GM23338 (cell line): ENCODE measurements around the gene SND1. TPM values are rescaled to one million over a fixed set of nuclear protein-coding genes. Genes with fewer than 3 reads are reported as not detected.
A peak's percentile ranks its signal among the peaks of the same experiment; 100 is the strongest.

ENCODE experiments used
- ATAC-seq: fragments of 200-7000 bp; cut with Tn5 transposase; 3 replicates; pipeline ENCODE4 v1.9.1; 2020
- DNase-seq: peaks from one replicate; pipeline ENCODE4 v3.0.0-alpha.2; 2015; ENCODE audit warnings: low spot score
- H2AFZ ChIP-seq: fragments of 200-600 bp; sonication (generic); 2 replicates; pipeline ENCODE4 v1.8.0; 2016; ENCODE audit warnings: antibody characterized with exemption, mild to moderate bottlenecking, moderate library complexity
- H3F3A ChIP-seq: fragments of 200-600 bp; sonication (generic); replicated peaks from 2 replicates; pipeline ENCODE4 v1.8.0; 2017; ENCODE audit warnings: antibody characterized with exemption, mixed run types, low read depth
- H3K27ac ChIP-seq: fragments of 200-600 bp; sonication (generic); 2 replicates; pipeline ENCODE4 v1.6.1; 2016; ENCODE audit warnings: low read depth
- H3K27me3 ChIP-seq: fragments of 200-600 bp; sonication (generic); 2 replicates; pipeline ENCODE4 v1.8.0; 2016; ENCODE audit warnings: mild to moderate bottlenecking, mixed run types, moderate library complexity; ENCODE audit not compliant: insufficient read depth
- H3K36me3 ChIP-seq: fragments of 200-600 bp; sonication (generic); 2 replicates; pipeline ENCODE4 v1.8.0; 2016; ENCODE audit warnings: mild to moderate bottlenecking; ENCODE audit not compliant: insufficient read depth
- H3K4me1 ChIP-seq: fragments of 200-600 bp; sonication (generic); 2 replicates; pipeline ENCODE4 v1.8.0; 2016; ENCODE audit warnings: mild to moderate bottlenecking, moderate library complexity; ENCODE audit not compliant: insufficient read depth
- H3K4me2 ChIP-seq: fragments of 200-600 bp; sonication (generic); 2 replicates; pipeline ENCODE4 v1.7.1; 2017; ENCODE audit warnings: mixed run types
- H3K4me3 ChIP-seq: fragments of 200-600 bp; sonication (generic); 2 replicates; pipeline ENCODE4 v1.6.1; 2016; ENCODE audit warnings: mixed run types
- H3K79me2 ChIP-seq: fragments of 200-600 bp; sonication (generic); replicated peaks from 2 replicates; pipeline ENCODE4 v1.8.0; 2017; ENCODE audit warnings: mild to moderate bottlenecking; ENCODE audit not compliant: insufficient read depth
- H3K9me2 ChIP-seq: fragments of 200-600 bp; sonication (generic); 2 replicates; pipeline ENCODE4 v1.8.0; 2017; ENCODE audit not compliant: insufficient read depth
- H4K20me1 ChIP-seq: fragments of 200-600 bp; sonication (generic); replicated peaks from 2 replicates; pipeline ENCODE4 v1.8.0; 2017; ENCODE audit warnings: mild to moderate bottlenecking; ENCODE audit not compliant: insufficient read depth
- H3K27ac Mint-ChIP-seq: 2 replicates; pipeline ENCODE4 v1.8.0; 2020; ENCODE audit warnings: inconsistent platforms, mild to moderate bottlenecking, moderate library complexity, mixed read lengths
- H3K27me3 Mint-ChIP-seq: 3 replicates; pipeline ENCODE4 v1.8.0; 2022; ENCODE audit warnings: low read depth, mild to moderate bottlenecking, moderate library complexity, mixed read lengths, inconsistent platforms; ENCODE audit not compliant: insufficient read depth, poor library complexity
- H3K36me3 Mint-ChIP-seq: 3 replicates; pipeline ENCODE4 v1.8.0; 2021; ENCODE audit warnings: low read depth, mild to moderate bottlenecking, inconsistent platforms, moderate library complexity, mixed read lengths
- H3K4me1 Mint-ChIP-seq: 3 replicates; pipeline ENCODE4 v1.8.0; 2020; ENCODE audit warnings: mild to moderate bottlenecking, inconsistent platforms, mixed read lengths
- H3K4me3 Mint-ChIP-seq: 3 replicates; pipeline ENCODE4 v1.8.0; 2021; ENCODE audit warnings: moderate library complexity, mild to moderate bottlenecking, inconsistent platforms, mixed read lengths
- H3K9me3 Mint-ChIP-seq: 3 replicates; pipeline ENCODE4 v1.8.0; 2020; ENCODE audit warnings: moderate library complexity, mild to moderate bottlenecking, inconsistent platforms, mixed read lengths
- CREB1 ChIP-seq: fragments of 250-450 bp; sonication (Bioruptor Pico); IDR thresholded peaks from 2 replicates; pipeline ENCODE4 v1.5.0; 2020; ENCODE audit warnings: low read depth, mild to moderate bottlenecking, moderate library complexity
- EZH2 ChIP-seq: fragments of 200-600 bp; sonication (generic); IDR thresholded peaks from one replicate; pipeline ENCODE4 v1.8.0; 2017; ENCODE audit warnings: antibody characterized with exemption, mild to moderate bottlenecking, low read depth; ENCODE audit not compliant: unreplicated experiment
- EZH2phosphoT487 ChIP-seq: fragments of 200-600 bp; sonication (generic); IDR thresholded peaks from one replicate; pipeline ENCODE4 v1.8.1; 2018; ENCODE audit warnings: antibody characterized with exemption; ENCODE audit not compliant: unreplicated experiment
- JUNB ChIP-seq: IDR thresholded peaks from one replicate; pipeline ENCODE4 v1.6.1; 2016; ENCODE audit warnings: antibody characterized with exemption; ENCODE audit not compliant: unreplicated experiment
- NANOG ChIP-seq: IDR thresholded peaks from 2 replicates; pipeline ENCODE4 v1.6.1; 2016; ENCODE audit warnings: antibody characterized with exemption, borderline replicate concordance
- POLR2AphosphoS5 ChIP-seq: IDR thresholded peaks from 2 replicates; pipeline ENCODE4 v1.6.1; 2016; ENCODE audit warnings: antibody characterized with exemption, low read depth
- STAT1 ChIP-seq: IDR thresholded peaks from one replicate; pipeline ENCODE4 v1.6.1; 2016; ENCODE audit warnings: antibody characterized with exemption; ENCODE audit not compliant: unreplicated experiment
- ZNF114 ChIP-seq: fragments of 250-450 bp; sonication (Bioruptor Pico); IDR thresholded peaks from 2 replicates; pipeline ENCODE4 v1.5.0; 2020; ENCODE audit warnings: mild to moderate bottlenecking, moderate library complexity
- ZNF331 ChIP-seq: fragments of 250-450 bp; sonication (Bioruptor Pico); IDR thresholded peaks from 2 replicates; pipeline ENCODE4 v1.5.0; 2020; ENCODE audit warnings: low read depth, mild to moderate bottlenecking, moderate library complexity
- polyA plus RNA-seq: library from polyadenylated mRNA; unstranded; fragments of >200 nt; fragmentation: Nextera tagmentation; extraction: Ambion mirVana; gene quantifications from 2 replicates; pipeline ENCODE4 v1.2.1, GENCODE V29; 2016
- total RNA-seq: library from RNA; depleted of rRNA; stranded (reverse); fragments of >200 nt; shearing (Covaris generic); gene quantifications from 2 replicates; pipeline ENCODE4 v1.2.3, GENCODE V29; 2014
- TF ChIP-seq, protein P1 (sequence below): IDR thresholded peaks from 2 replicates; pipeline ENCODE4 v1.6.1; 2016; ENCODE audit warnings: antibody characterized with exemption
- TF ChIP-seq, protein P2 (sequence below), 2 experiments: fragments of 200-600 bp in 1 of 2; sonication (generic) in 1 of 2; conservative IDR thresholded peaks; 2 replicates each; pipeline versions ENCODE4 v1.5.1 to v1.6.1; 2016 to 2017; ENCODE audit warnings: antibody characterized with exemption in 2 of 2, low read depth in 2 of 2, mild to moderate bottlenecking in 2 of 2, moderate library complexity in 1 of 2
- TF ChIP-seq, protein P3 (sequence below): IDR thresholded peaks from one replicate; pipeline ENCODE4 v1.6.1; 2018; ENCODE audit warnings: antibody characterized with exemption; ENCODE audit not compliant: unreplicated experiment
- TF ChIP-seq, protein P4 (sequence below): fragments of 250-450 bp; sonication (Bioruptor Pico); IDR thresholded peaks from 2 replicates; pipeline ENCODE4 v1.5.0; 2020; ENCODE audit warnings: mild to moderate bottlenecking, moderate library complexity

SND1 gene
- total and polyA plus RNA-seq, 2 experiments from 2014 or later = 107 to 254 TPM

DNA sequence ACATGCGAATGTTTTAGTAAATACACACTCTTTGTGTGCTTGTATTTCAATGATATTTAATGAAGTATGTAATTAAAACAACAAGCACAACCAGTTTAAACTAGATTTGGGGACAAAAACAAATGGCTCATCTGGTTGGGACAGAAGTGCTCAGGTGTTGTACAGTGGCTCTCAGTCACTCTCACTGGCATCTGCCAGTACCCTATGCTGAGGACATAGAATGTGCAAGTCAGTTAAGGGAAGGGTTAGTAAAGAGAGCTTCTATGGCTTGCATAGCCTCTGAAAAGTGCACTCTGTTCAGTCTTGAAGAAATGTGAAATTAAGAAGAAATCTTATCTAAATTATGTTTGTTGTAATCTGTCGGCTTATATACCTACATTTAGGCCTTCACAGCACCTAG, 196.2 kb downstream of the SND1 start:
- peaks cover 12% of the 10 kb centered on the region; the same call in 1 of the 2 replicates for H3K79me2 ChIP-seq
- H3K36me3 ChIP-seq = peaks cover 7% of the 10 kb centered on the region; the same call in 1 of the 2 replicates
- no peaks in the 10 kb centered on the region for H3K27me3 ChIP-seq
- Mint-ChIP-seq H3K27me3 (no peaks in the 10 kb centered on the region), H3K4me1 (peaks cover 29% of the 10 kb centered on the region), H3K9me3 (no peaks in the 10 kb centered on the region), H3K27ac (peak overlapping the region; percentile 68), H3K36me3 (peaks cover 8% of the 10 kb centered on the region; the same call in 1 of the 3 replicates), H3K4me3 (no peak overlapping the region)
- ATAC-seq (peak; percentile 65), DNase-seq (no peak)
- peak overlapping the region; percentile 67; the same call in 1 of the 2 replicates for H3K4me2 ChIP-seq
- no peak overlapping the region for H2AFZ ChIP-seq
- H3F3A ChIP-seq = no peaks in the 10 kb centered on the region
- H4K20me1 ChIP-seq = peaks cover under 1% of the 10 kb centered on the region; the same call in 1 of the 2 replicates
- H3K4me3 ChIP-seq = no peak overlapping the region
- H3K9me2 ChIP-seq = no peaks in the 10 kb centered on the region
- H3K27ac ChIP-seq = peak overlapping the region; percentile 23; the same call in 1 of the 2 replicates
- H3K4me1 ChIP-seq = peaks cover 28% of the 10 kb centered on the region
- no peak for TF ChIP-seq POLR2AphosphoS5
- TF ChIP-seq STAT1 = no peak
- TF ChIP-seq, protein P1, sequence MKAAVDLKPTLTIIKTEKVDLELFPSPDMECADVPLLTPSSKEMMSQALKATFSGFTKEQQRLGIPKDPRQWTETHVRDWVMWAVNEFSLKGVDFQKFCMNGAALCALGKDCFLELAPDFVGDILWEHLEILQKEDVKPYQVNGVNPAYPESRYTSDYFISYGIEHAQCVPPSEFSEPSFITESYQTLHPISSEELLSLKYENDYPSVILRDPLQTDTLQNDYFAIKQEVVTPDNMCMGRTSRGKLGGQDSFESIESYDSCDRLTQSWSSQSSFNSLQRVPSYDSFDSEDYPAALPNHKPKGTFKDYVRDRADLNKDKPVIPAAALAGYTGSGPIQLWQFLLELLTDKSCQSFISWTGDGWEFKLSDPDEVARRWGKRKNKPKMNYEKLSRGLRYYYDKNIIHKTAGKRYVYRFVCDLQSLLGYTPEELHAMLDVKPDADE = no peak
- TF ChIP-seq, protein P2, sequence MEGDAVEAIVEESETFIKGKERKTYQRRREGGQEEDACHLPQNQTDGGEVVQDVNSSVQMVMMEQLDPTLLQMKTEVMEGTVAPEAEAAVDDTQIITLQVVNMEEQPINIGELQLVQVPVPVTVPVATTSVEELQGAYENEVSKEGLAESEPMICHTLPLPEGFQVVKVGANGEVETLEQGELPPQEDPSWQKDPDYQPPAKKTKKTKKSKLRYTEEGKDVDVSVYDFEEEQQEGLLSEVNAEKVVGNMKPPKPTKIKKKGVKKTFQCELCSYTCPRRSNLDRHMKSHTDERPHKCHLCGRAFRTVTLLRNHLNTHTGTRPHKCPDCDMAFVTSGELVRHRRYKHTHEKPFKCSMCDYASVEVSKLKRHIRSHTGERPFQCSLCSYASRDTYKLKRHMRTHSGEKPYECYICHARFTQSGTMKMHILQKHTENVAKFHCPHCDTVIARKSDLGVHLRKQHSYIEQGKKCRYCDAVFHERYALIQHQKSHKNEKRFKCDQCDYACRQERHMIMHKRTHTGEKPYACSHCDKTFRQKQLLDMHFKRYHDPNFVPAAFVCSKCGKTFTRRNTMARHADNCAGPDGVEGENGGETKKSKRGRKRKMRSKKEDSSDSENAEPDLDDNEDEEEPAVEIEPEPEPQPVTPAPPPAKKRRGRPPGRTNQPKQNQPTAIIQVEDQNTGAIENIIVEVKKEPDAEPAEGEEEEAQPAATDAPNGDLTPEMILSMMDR (conservative IDR thresholded peaks at IDR 0.05; ENCODE audit: low read depth in 2 of 2) = no peak
- no peak for TF ChIP-seq ZNF114 (CRISPR knock-in tag)
- TF ChIP-seq CREB1 = no peak
- TF ChIP-seq, protein P3, sequence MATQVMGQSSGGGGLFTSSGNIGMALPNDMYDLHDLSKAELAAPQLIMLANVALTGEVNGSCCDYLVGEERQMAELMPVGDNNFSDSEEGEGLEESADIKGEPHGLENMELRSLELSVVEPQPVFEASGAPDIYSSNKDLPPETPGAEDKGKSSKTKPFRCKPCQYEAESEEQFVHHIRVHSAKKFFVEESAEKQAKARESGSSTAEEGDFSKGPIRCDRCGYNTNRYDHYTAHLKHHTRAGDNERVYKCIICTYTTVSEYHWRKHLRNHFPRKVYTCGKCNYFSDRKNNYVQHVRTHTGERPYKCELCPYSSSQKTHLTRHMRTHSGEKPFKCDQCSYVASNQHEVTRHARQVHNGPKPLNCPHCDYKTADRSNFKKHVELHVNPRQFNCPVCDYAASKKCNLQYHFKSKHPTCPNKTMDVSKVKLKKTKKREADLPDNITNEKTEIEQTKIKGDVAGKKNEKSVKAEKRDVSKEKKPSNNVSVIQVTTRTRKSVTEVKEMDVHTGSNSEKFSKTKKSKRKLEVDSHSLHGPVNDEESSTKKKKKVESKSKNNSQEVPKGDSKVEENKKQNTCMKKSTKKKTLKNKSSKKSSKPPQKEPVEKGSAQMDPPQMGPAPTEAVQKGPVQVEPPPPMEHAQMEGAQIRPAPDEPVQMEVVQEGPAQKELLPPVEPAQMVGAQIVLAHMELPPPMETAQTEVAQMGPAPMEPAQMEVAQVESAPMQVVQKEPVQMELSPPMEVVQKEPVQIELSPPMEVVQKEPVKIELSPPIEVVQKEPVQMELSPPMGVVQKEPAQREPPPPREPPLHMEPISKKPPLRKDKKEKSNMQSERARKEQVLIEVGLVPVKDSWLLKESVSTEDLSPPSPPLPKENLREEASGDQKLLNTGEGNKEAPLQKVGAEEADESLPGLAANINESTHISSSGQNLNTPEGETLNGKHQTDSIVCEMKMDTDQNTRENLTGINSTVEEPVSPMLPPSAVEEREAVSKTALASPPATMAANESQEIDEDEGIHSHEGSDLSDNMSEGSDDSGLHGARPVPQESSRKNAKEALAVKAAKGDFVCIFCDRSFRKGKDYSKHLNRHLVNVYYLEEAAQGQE = no peak
- TF ChIP-seq NANOG = no peak
- no peak for TF ChIP-seq ZNF331 (CRISPR knock-in tag)
- TF ChIP-seq JUNB = no peak
- TF ChIP-seq EZH2 = no peak
- TF ChIP-seq, protein P4, sequence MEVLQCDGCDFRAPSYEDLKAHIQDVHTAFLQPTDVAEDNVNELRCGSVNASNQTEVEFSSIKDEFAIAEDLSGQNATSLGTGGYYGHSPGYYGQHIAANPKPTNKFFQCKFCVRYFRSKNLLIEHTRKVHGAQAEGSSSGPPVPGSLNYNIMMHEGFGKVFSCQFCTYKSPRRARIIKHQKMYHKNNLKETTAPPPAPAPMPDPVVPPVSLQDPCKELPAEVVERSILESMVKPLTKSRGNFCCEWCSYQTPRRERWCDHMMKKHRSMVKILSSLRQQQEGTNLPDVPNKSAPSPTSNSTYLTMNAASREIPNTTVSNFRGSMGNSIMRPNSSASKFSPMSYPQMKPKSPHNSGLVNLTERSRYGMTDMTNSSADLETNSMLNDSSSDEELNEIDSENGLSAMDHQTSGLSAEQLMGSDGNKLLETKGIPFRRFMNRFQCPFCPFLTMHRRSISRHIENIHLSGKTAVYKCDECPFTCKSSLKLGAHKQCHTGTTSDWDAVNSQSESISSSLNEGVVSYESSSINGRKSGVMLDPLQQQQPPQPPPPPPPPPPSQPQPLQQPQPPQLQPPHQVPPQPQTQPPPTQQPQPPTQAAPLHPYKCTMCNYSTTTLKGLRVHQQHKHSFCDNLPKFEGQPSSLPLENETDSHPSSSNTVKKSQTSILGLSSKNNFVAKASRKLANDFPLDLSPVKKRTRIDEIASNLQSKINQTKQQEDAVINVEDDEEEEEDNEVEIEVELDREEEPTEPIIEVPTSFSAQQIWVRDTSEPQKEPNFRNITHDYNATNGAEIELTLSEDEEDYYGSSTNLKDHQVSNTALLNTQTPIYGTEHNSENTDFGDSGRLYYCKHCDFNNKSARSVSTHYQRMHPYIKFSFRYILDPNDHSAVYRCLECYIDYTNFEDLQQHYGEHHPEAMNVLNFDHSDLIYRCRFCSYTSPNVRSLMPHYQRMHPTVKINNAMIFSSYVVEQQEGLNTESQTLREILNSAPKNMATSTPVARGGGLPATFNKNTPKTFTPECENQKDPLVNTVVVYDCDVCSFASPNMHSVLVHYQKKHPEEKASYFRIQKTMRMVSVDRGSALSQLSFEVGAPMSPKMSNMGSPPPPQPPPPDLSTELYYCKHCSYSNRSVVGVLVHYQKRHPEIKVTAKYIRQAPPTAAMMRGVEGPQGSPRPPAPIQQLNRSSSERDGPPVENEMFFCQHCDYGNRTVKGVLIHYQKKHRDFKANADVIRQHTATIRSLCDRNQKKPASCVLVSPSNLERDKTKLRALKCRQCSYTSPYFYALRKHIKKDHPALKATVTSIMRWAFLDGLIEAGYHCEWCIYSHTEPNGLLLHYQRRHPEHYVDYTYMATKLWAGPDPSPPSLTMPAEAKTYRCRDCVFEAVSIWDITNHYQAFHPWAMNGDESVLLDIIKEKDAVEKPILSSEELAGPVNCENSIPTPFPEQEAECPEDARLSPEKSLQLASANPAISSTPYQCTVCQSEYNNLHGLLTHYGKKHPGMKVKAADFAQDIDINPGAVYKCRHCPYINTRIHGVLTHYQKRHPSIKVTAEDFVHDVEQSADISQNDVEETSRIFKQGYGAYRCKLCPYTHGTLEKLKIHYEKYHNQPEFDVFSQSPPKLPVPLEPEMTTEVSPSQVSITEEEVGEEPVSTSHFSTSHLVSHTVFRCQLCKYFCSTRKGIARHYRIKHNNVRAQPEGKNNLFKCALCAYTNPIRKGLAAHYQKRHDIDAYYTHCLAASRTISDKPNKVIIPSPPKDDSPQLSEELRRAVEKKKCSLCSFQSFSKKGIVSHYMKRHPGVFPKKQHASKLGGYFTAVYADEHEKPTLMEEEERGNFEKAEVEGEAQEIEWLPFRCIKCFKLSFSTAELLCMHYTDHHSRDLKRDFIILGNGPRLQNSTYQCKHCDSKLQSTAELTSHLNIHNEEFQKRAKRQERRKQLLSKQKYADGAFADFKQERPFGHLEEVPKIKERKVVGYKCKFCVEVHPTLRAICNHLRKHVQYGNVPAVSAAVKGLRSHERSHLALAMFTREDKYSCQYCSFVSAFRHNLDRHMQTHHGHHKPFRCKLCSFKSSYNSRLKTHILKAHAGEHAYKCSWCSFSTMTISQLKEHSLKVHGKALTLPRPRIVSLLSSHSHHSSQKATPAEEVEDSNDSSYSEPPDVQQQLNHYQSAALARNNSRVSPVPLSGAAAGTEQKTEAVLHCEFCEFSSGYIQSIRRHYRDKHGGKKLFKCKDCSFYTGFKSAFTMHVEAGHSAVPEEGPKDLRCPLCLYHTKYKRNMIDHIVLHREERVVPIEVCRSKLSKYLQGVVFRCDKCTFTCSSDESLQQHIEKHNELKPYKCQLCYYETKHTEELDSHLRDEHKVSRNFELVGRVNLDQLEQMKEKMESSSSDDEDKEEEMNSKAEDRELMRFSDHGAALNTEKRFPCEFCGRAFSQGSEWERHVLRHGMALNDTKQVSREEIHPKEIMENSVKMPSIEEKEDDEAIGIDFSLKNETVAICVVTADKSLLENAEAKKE = no peak
- no peak for TF ChIP-seq EZH2phosphoT487
